Measurements from ENCODE around the gene GAS7.

DNA sequence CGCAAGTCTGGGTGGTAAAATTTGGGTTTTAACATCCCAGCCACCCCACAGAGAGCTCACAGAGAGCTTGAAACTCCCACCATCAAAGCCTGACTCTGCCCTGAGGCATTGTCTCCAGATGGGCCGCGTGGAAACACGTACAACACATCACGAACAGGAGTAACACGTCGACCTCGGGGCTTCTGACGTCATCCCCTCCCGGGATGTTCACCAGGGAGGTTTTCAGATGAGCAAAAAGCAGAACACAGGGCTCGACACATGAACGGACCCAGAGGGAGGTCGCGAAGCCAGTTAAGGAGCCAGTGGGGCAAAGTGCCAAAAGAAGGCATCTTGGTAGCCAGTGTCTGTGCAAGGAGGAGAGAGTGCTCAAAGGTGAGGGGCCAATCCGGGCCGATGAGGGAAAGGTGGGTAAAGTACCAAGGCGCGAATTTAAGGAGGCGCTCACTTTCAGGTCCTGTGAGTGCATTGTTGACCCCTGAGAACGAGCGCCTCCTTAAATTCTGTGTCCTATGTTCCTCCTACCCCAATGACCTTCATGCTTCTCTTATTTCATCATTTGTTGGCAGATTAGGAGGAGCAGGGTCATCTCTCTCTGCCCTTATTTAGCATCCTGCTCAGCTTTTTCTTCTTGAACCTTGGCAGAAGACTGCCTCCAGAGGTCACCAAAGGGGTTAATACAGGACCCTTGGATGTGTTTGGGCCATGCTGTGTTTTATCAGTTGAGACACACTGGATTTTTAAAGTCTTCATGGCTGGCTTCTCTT, 298.9 kb downstream of the GAS7 start:
- TF ChIP-seq, protein P1, sequence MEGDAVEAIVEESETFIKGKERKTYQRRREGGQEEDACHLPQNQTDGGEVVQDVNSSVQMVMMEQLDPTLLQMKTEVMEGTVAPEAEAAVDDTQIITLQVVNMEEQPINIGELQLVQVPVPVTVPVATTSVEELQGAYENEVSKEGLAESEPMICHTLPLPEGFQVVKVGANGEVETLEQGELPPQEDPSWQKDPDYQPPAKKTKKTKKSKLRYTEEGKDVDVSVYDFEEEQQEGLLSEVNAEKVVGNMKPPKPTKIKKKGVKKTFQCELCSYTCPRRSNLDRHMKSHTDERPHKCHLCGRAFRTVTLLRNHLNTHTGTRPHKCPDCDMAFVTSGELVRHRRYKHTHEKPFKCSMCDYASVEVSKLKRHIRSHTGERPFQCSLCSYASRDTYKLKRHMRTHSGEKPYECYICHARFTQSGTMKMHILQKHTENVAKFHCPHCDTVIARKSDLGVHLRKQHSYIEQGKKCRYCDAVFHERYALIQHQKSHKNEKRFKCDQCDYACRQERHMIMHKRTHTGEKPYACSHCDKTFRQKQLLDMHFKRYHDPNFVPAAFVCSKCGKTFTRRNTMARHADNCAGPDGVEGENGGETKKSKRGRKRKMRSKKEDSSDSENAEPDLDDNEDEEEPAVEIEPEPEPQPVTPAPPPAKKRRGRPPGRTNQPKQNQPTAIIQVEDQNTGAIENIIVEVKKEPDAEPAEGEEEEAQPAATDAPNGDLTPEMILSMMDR (IDR thresholded peaks at IDR 0.05; ENCODE audit: insufficient read depth, low read length), result no peak
- TF ChIP-seq, protein P2, sequence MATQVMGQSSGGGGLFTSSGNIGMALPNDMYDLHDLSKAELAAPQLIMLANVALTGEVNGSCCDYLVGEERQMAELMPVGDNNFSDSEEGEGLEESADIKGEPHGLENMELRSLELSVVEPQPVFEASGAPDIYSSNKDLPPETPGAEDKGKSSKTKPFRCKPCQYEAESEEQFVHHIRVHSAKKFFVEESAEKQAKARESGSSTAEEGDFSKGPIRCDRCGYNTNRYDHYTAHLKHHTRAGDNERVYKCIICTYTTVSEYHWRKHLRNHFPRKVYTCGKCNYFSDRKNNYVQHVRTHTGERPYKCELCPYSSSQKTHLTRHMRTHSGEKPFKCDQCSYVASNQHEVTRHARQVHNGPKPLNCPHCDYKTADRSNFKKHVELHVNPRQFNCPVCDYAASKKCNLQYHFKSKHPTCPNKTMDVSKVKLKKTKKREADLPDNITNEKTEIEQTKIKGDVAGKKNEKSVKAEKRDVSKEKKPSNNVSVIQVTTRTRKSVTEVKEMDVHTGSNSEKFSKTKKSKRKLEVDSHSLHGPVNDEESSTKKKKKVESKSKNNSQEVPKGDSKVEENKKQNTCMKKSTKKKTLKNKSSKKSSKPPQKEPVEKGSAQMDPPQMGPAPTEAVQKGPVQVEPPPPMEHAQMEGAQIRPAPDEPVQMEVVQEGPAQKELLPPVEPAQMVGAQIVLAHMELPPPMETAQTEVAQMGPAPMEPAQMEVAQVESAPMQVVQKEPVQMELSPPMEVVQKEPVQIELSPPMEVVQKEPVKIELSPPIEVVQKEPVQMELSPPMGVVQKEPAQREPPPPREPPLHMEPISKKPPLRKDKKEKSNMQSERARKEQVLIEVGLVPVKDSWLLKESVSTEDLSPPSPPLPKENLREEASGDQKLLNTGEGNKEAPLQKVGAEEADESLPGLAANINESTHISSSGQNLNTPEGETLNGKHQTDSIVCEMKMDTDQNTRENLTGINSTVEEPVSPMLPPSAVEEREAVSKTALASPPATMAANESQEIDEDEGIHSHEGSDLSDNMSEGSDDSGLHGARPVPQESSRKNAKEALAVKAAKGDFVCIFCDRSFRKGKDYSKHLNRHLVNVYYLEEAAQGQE (IDR thresholded peaks at IDR 0.05; ENCODE audit: insufficient replicate concordance, low read depth), result no peak
- no peak for TF ChIP-seq POLR2AphosphoS5 (IDR thresholded peaks at IDR 0.05; ENCODE audit: low read depth)
